Liver (tissue), 9 donors: ENCODE measurements around the gene KRTAP10-8. TPM values are rescaled to one million over a fixed set of nuclear protein-coding genes. Genes with fewer than 3 reads are reported as not detected.

ENCODE experiments used
- DNase-seq: peaks from one replicate; pipeline ENCODE4 v3.0.0-alpha.2; 2017; ENCODE audit warnings: low spot score
- H3K27ac ChIP-seq, 2 donors: one replicate each; pipeline ENCODE4 v1.7.0; 2013; ENCODE audit warnings: inconsistent platforms in 2 of 2, low read length in 2 of 2, control low read depth in 1 of 2, low read depth in 1 of 2, mild to moderate bottlenecking in 1 of 2
- H3K27me3 ChIP-seq, 4 donors: one replicate each; pipeline versions ENCODE4 v1.6.1 to v1.7.0; 2013; ENCODE audit warnings: low read length in 3 of 4, inconsistent platforms in 1 of 4, mild to moderate bottlenecking in 1 of 4, moderate library complexity in 1 of 4; ENCODE audit not compliant: control insufficient read depth in 4 of 4, insufficient read depth in 4 of 4
- H3K36me3 ChIP-seq, 4 donors: one replicate each; pipeline versions ENCODE4 v1.6.1 to v1.7.0; 2013; ENCODE audit warnings: low read length in 3 of 4, mild to moderate bottlenecking in 3 of 4, low read depth in 1 of 4, moderate library complexity in 1 of 4; ENCODE audit not compliant: control insufficient read depth in 4 of 4, insufficient read depth in 3 of 4
- H3K4me1 ChIP-seq, 4 donors: one replicate each; pipeline versions ENCODE4 v1.6.1 to v1.7.0; 2013; ENCODE audit warnings: low read length in 3 of 4, mild to moderate bottlenecking in 3 of 4, moderate library complexity in 1 of 4; ENCODE audit not compliant: control insufficient read depth in 4 of 4, insufficient read depth in 4 of 4
- H3K4me3 ChIP-seq, 3 donors: one replicate each; pipeline versions ENCODE4 v1.6.1 to v1.7.0; 2013; ENCODE audit warnings: low read length in 3 of 3, control low read depth in 1 of 3, low read depth in 1 of 3, mild to moderate bottlenecking in 1 of 3
- H3K9ac ChIP-seq, 2 donors: one replicate each; pipeline ENCODE4 v1.7.0; 2013; ENCODE audit warnings: low read length in 2 of 2, mild to moderate bottlenecking in 2 of 2, moderate library complexity in 2 of 2, control low read depth in 1 of 2, low read depth in 1 of 2
- H3K9me3 ChIP-seq, 4 donors: one replicate each; pipeline versions ENCODE4 v1.6.1 to v1.7.0; 2013; ENCODE audit warnings: low read length in 3 of 4; ENCODE audit not compliant: control insufficient read depth in 4 of 4
- EGR1 ChIP-seq, 2 donors: IDR thresholded peaks; 2 replicates each; pipeline ENCODE4 v1.6.1; 2016 to 2018; ENCODE audit warnings: antibody characterized with exemption in 2 of 2, low read depth in 2 of 2
- FOXA1 ChIP-seq: IDR thresholded peaks from 2 replicates; pipeline ENCODE4 v1.6.1; 2016; ENCODE audit warnings: antibody characterized with exemption
- GABPA ChIP-seq, 2 donors: IDR thresholded peaks in 1 of 2; conservative IDR thresholded peaks in 1 of 2; 2 replicates each; pipeline ENCODE4 v1.6.1; 2016; ENCODE audit warnings: antibody characterized with exemption in 2 of 2, mild to moderate bottlenecking in 1 of 2, moderate library complexity in 1 of 2
- HNF4A ChIP-seq, 2 donors: conservative IDR thresholded peaks; 2 replicates each; pipeline ENCODE4 v1.6.1; 2016; ENCODE audit warnings: antibody characterized with exemption in 2 of 2, mild to moderate bottlenecking in 2 of 2
- HNF4G ChIP-seq: IDR thresholded peaks from 2 replicates; pipeline ENCODE4 v1.6.1; 2016; ENCODE audit warnings: antibody characterized with exemption
- JUND ChIP-seq, 2 donors: IDR thresholded peaks; 2 replicates each; pipeline ENCODE4 v1.6.1; 2016; ENCODE audit warnings: antibody characterized with exemption in 2 of 2
- NR2F2 ChIP-seq: IDR thresholded peaks from 2 replicates; pipeline ENCODE4 v1.6.1; 2016; ENCODE audit warnings: antibody characterized with exemption
- RXRA ChIP-seq, 2 donors: IDR thresholded peaks; 2 replicates each; pipeline ENCODE4 v1.6.1; 2017 to 2018; ENCODE audit warnings: antibody characterized with exemption in 2 of 2, mild to moderate bottlenecking in 1 of 2
- SP1 ChIP-seq: IDR thresholded peaks from 2 replicates; pipeline ENCODE4 v1.6.1; 2018; ENCODE audit warnings: antibody characterized with exemption, mild to moderate bottlenecking
- TAF1 ChIP-seq: conservative IDR thresholded peaks from 2 replicates; pipeline ENCODE4 v1.6.1; 2016; ENCODE audit warnings: antibody characterized with exemption, mild to moderate bottlenecking
- WGBS: extraction: QIAGEN DNeasy Blood & Tissue Kit; methylation state at CpG from one replicate; pipeline ENCODE4 v1.1.7; 2013; 5-methylcytosine and 5-hydroxymethylcytosine counted together
- polyA plus RNA-seq, 2 donors: library from polyadenylated mRNA; stranded (reverse) in 1 of 2; unstranded in 1 of 2; fragments of 200-250 nt in 1 of 2; fragments of >200 nt in 1 of 2; fragmentation: Nextera tagmentation in 1 of 2; extraction: Ambion mirVana in 1 of 2; gene quantifications; one replicate each; pipeline versions ENCODE4 v1.2.1 to v1.2.3, GENCODE V29; 2013 to 2015
- total RNA-seq, 2 donors: library from RNA; depleted of rRNA; stranded (reverse); fragments of >200 nt; gene quantifications; one replicate each; pipeline ENCODE4 v1.2.3, GENCODE V29; 2014
- TF ChIP-seq, protein P1 (sequence below): IDR thresholded peaks from 2 replicates; pipeline ENCODE4 v1.6.1; 2016; ENCODE audit warnings: antibody characterized with exemption
- TF ChIP-seq, protein P2 (sequence below): fragments of 150-350 bp; IDR thresholded peaks from 2 replicates; pipeline ENCODE4 v1.5.1; 2017; ENCODE audit warnings: improper control_type of control experiment, low read depth, low read length; ENCODE audit not compliant: missing input control
- TF ChIP-seq, protein P3 (sequence below): IDR thresholded peaks from 2 replicates; pipeline ENCODE4 v1.6.1; 2016; ENCODE audit warnings: antibody characterized with exemption, mild to moderate bottlenecking
- donor health status: healthy.
- donor health status: healthy.
- donor health status: healthy.
- donor health status: healthy.
- donor health status: healthy.

Gene KRTAP10-8
- total and polyA plus RNA-seq, 4 donors, result not detected

DNA sequence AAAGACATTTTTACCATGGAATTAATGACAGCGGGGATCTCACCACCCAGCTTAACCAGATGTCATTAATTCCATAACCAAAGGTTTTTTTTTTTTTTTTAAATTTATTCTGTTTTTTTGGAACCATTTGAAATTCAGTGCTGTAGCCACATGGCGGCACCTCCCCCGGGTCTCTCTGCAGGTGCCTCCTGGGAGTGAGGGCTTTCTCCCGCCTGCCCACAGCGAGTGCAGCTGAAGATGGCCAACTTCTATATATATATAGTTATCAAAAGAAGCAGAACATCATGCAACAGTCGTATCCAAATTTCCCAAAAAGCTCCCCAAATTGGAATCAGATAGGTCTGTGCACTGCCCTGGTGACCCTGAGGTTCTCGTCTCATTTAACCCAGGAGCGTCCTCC lies 3.6 kb downstream of the KRTAP10-8 start:
- no peak for DNase-seq
- no peak overlapping the region for H3K27ac ChIP-seq
- 75% methylated on average over 8 of the region's 8 CpGs for WGBS
- no peaks in the 10 kb centered on the region for H3K4me1 ChIP-seq
- H3K9me3 ChIP-seq, result peaks cover 0 to 5% (median under 1%) of the 10 kb centered on the region in 4 donors
- no peak overlapping the region for H3K4me3 ChIP-seq
- H3K9ac ChIP-seq, result no peak overlapping the region
- no peaks in the 10 kb centered on the region for H3K27me3 ChIP-seq
- TF ChIP-seq TAF1 (no peak), SP1 (no peak), GABPA (IDR thresholded peaks at IDR 0.05 in 1 of 2, conservative IDR thresholded peaks at IDR 0.05 in 1 of 2) (no peak)
- no peaks in the 10 kb centered on the region for H3K36me3 ChIP-seq

DNA sequence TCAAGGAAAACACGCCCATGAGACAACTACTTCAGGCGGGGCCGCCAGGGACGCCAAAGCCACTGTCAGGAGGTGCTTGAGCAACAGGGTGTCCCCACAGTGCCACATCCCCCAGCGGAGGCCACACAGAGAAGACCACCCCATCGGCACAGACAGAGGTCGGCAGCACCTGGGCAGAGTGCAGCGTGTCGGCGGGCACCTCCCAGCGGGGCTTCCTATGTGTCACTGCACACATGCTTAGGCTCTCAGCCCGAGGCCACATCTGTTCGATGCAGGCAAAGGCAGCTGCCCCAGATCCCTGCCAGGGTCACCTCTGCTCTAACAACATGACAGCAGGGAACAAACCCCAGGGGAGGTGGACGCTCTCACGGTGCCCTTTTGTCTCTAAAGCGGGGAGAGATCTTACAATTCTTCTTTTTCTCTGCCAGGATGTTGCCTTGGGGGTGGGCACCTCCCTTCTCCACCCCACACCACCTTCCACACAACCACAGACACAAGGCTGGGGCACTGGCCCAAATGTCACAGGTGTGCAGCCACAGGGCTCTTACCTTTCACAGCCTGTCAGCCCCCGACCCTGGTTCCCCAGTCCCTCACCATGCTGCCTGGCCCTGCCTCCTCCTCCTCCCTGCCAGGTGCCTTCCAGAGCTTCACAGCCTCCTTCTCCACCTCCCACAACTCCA lies 4.2 kb downstream of the KRTAP10-8 start:
- Histone ChIP-seq H3K4me3 (no peak overlapping the region), H3K9ac (no peak overlapping the region), H3K36me3 (no peaks in the 10 kb centered on the region), H3K27ac (no peak overlapping the region), H3K4me1 (no peaks in the 10 kb centered on the region), H3K27me3 (no peaks in the 10 kb centered on the region), H3K9me3 (peaks cover 0 to 3% (median under 1%) of the 10 kb centered on the region in 4 donors)
- WGBS, result 81% methylated on average over 17 of the region's 17 CpGs
- TF ChIP-seq, protein P1, sequence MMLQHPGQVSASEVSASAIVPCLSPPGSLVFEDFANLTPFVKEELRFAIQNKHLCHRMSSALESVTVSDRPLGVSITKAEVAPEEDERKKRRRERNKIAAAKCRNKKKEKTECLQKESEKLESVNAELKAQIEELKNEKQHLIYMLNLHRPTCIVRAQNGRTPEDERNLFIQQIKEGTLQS, result no peak
- TF ChIP-seq NR2F2 (no peak), GABPA (IDR thresholded peaks at IDR 0.05 in 1 of 2, conservative IDR thresholded peaks at IDR 0.05 in 1 of 2) (no peak), RXRA (IDR thresholded peaks at IDR 0.05) (no peak), EGR1 (IDR thresholded peaks at IDR 0.05; ENCODE audit: low read depth in 2 of 2) (no peak), JUND (IDR thresholded peaks at IDR 0.05) (no peak), HNF4G (no peak)
- TF ChIP-seq, protein P2, sequence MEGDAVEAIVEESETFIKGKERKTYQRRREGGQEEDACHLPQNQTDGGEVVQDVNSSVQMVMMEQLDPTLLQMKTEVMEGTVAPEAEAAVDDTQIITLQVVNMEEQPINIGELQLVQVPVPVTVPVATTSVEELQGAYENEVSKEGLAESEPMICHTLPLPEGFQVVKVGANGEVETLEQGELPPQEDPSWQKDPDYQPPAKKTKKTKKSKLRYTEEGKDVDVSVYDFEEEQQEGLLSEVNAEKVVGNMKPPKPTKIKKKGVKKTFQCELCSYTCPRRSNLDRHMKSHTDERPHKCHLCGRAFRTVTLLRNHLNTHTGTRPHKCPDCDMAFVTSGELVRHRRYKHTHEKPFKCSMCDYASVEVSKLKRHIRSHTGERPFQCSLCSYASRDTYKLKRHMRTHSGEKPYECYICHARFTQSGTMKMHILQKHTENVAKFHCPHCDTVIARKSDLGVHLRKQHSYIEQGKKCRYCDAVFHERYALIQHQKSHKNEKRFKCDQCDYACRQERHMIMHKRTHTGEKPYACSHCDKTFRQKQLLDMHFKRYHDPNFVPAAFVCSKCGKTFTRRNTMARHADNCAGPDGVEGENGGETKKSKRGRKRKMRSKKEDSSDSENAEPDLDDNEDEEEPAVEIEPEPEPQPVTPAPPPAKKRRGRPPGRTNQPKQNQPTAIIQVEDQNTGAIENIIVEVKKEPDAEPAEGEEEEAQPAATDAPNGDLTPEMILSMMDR, result no peak
- TF ChIP-seq, protein P3, sequence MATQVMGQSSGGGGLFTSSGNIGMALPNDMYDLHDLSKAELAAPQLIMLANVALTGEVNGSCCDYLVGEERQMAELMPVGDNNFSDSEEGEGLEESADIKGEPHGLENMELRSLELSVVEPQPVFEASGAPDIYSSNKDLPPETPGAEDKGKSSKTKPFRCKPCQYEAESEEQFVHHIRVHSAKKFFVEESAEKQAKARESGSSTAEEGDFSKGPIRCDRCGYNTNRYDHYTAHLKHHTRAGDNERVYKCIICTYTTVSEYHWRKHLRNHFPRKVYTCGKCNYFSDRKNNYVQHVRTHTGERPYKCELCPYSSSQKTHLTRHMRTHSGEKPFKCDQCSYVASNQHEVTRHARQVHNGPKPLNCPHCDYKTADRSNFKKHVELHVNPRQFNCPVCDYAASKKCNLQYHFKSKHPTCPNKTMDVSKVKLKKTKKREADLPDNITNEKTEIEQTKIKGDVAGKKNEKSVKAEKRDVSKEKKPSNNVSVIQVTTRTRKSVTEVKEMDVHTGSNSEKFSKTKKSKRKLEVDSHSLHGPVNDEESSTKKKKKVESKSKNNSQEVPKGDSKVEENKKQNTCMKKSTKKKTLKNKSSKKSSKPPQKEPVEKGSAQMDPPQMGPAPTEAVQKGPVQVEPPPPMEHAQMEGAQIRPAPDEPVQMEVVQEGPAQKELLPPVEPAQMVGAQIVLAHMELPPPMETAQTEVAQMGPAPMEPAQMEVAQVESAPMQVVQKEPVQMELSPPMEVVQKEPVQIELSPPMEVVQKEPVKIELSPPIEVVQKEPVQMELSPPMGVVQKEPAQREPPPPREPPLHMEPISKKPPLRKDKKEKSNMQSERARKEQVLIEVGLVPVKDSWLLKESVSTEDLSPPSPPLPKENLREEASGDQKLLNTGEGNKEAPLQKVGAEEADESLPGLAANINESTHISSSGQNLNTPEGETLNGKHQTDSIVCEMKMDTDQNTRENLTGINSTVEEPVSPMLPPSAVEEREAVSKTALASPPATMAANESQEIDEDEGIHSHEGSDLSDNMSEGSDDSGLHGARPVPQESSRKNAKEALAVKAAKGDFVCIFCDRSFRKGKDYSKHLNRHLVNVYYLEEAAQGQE, result no peak
- DNase-seq, result peak; percentile 25

DNA sequence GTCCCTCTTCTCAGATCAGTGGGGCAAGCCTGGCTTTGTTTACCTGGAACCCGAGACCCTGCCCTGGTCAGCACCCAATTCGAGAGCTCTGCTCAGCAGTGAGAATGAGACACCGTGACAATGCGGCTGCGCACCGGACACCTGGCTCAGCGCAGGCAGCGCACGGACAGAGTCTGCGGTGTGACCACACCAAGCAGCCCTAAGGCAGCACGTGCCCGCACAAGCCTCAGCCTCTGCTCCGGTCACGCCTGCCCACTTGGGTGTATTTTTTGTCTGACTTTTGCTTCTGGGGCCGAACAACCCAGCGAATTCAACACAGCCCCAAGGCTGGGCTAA lies 4.7 kb downstream of the KRTAP10-8 start:
- H3K4me1 ChIP-seq, result no peaks in the 10 kb centered on the region
- H3K27me3 ChIP-seq, result no peaks in the 10 kb centered on the region
- TF ChIP-seq FOXA1 (no peak), HNF4A (conservative IDR thresholded peaks at IDR 0.05) (no peak)
- DNase-seq, result no peak
- no peaks in the 10 kb centered on the region for H3K36me3 ChIP-seq
- no peak overlapping the region for H3K27ac ChIP-seq
- 82% methylated on average over 16 of the region's 16 CpGs for WGBS
- H3K4me3 ChIP-seq, result no peak overlapping the region
- H3K9me3 ChIP-seq, result peaks cover 0 to 1% (median under 1%) of the 10 kb centered on the region in 4 donors
- no peak overlapping the region for H3K9ac ChIP-seq
